ENCODE results near the gene DPH6. TPM values are rescaled to one million over a fixed set of nuclear protein-coding genes. Genes with fewer than 3 reads are reported as not detected.
A peak's percentile ranks its signal among the peaks of the same experiment; 100 is the strongest.

The DPH6 gene
- total and polyA plus RNA-seq, 2 experiments from 2014 or later = 11.3 to 14.4 TPM

DNA sequence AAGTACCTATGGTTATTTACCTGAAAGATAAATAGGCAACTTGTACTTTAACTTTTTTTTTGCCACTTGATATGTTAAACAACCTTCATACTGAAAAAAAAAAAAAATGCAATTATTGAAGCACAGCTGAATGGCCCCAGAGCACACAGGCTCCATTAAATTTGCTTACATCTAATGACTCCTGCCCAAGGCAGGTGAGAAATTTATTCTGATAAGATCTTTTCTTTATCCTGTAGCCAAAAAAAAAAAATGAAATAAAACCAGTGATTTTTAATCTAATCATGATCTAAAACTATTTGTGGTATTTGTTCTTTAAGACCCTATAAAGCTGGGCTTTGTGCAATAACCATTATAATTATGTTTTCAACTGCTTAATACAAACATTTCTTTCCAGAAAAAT is 115.7 kb downstream of the DPH6 start:
- Histone ChIP-seq H3K4me3 (no peak overlapping the region), H2AFZ (no peak overlapping the region), H3K9me2 (replicated peaks; ENCODE audit: insufficient read depth) (no peaks in the 10 kb centered on the region), H3K4me1 (ENCODE audit: insufficient read depth) (peaks cover 3% of the 10 kb centered on the region), H4K20me1 (ENCODE audit: insufficient read depth, poor library complexity, severe bottlenecking) (no peaks in the 10 kb centered on the region), H3K4me2 (no peak overlapping the region), H3K27ac (no peak overlapping the region), H3K79me2 (no peaks in the 10 kb centered on the region), H3K36me3 (replicated peaks; ENCODE audit: insufficient read depth, low read depth) (no peaks in the 10 kb centered on the region), H3K9me3 (ENCODE audit: low read depth) (no peaks in the 10 kb centered on the region), H3K27me3 (no peaks in the 10 kb centered on the region)
- no peak for DNase-seq (ENCODE audit: low spot score)
- TF ChIP-seq EZH2phosphoT487 (IDR thresholded peaks at IDR 0.05; ENCODE audit: low read depth, severe bottlenecking, unreplicated experiment) = no peak

- no peaks in the 10 kb centered on the region for H4K20me1 ChIP-seq (ENCODE audit: insufficient read depth, poor library complexity, severe bottlenecking)
- H3K9me2 ChIP-seq (replicated peaks; ENCODE audit: insufficient read depth) = no peaks in the 10 kb centered on the region
- no peak overlapping the region for H3K4me3 ChIP-seq
- H3K36me3 ChIP-seq (replicated peaks; ENCODE audit: insufficient read depth, low read depth) = no peaks in the 10 kb centered on the region
- H3K4me1 ChIP-seq (ENCODE audit: insufficient read depth) = peaks cover 3% of the 10 kb centered on the region
- H2AFZ ChIP-seq = no peak overlapping the region
- H3K9me3 ChIP-seq (ENCODE audit: low read depth) = peaks cover 10% of the 10 kb centered on the region
- TF ChIP-seq EZH2phosphoT487 (IDR thresholded peaks at IDR 0.05; ENCODE audit: low read depth, severe bottlenecking, unreplicated experiment) (no peak), EZH2 (IDR thresholded peaks at IDR 0.05; ENCODE audit: borderline replicate concordance) (no peak), CTCF (IDR thresholded peaks at IDR 0.05; ENCODE audit: poor library complexity) (no peak)
- no peak for DNase-seq (ENCODE audit: low spot score)
- H3K79me2 ChIP-seq = no peaks in the 10 kb centered on the region
- no peak overlapping the region for H3K4me2 ChIP-seq
- no peaks in the 10 kb centered on the region for H3K27me3 ChIP-seq
- no peak overlapping the region for H3K27ac ChIP-seq
Observed at GRCh38 chr15:35427496-35427895, 118.5 kb downstream of the DPH6 start.

GRCh38 chr15:35427091-35427490 is 118.9 kb downstream of the DPH6 start:
- DNase-seq (ENCODE audit: low spot score) = peak; percentile 4
- H3K4me1 ChIP-seq (ENCODE audit: insufficient read depth) = peaks cover 3% of the 10 kb centered on the region
- peaks cover 10% of the 10 kb centered on the region for H3K9me3 ChIP-seq (ENCODE audit: low read depth)
- H3K4me3 ChIP-seq = no peak overlapping the region
- no peak for TF ChIP-seq EZH2phosphoT487 (IDR thresholded peaks at IDR 0.05; ENCODE audit: low read depth, severe bottlenecking, unreplicated experiment)
- no peak for TF ChIP-seq EZH2 (IDR thresholded peaks at IDR 0.05; ENCODE audit: borderline replicate concordance)
- no peak for TF ChIP-seq CTCF (IDR thresholded peaks at IDR 0.05; ENCODE audit: poor library complexity)
- no peaks in the 10 kb centered on the region for H3K79me2 ChIP-seq
- H3K36me3 ChIP-seq (replicated peaks; ENCODE audit: insufficient read depth, low read depth) = no peaks in the 10 kb centered on the region
- no peaks in the 10 kb centered on the region for H3K9me2 ChIP-seq (replicated peaks; ENCODE audit: insufficient read depth)
- H3K27me3 ChIP-seq = no peaks in the 10 kb centered on the region
- H3K27ac ChIP-seq = no peak overlapping the region
- 80% methylated on average over 3 of the region's 3 CpGs for WGBS (ENCODE audit: low lambda C conversion rate, missing lambda C conversion rate)
- H4K20me1 ChIP-seq (ENCODE audit: insufficient read depth, poor library complexity, severe bottlenecking) = no peaks in the 10 kb centered on the region
- no peak overlapping the region for H2AFZ ChIP-seq
- no peak overlapping the region for H3K4me2 ChIP-seq

- DNase-seq (ENCODE audit: low spot score) = no peak
- no peak overlapping the region for H3K4me2 ChIP-seq
- H3K9me3 ChIP-seq (ENCODE audit: low read depth) = no peaks in the 10 kb centered on the region
- no peak overlapping the region for H3K27ac ChIP-seq
- no peaks in the 10 kb centered on the region for H4K20me1 ChIP-seq (ENCODE audit: insufficient read depth, poor library complexity, severe bottlenecking)
- no peak overlapping the region for H3K4me3 ChIP-seq
- no peaks in the 10 kb centered on the region for H3K4me1 ChIP-seq (ENCODE audit: insufficient read depth)
- no peaks in the 10 kb centered on the region for H3K9me2 ChIP-seq (replicated peaks; ENCODE audit: insufficient read depth)
- H3K79me2 ChIP-seq = no peaks in the 10 kb centered on the region
- H2AFZ ChIP-seq = no peak overlapping the region
- 41% methylated on average over 1 of the region's 1 CpG for WGBS (ENCODE audit: low lambda C conversion rate, missing lambda C conversion rate)
- no peak for TF ChIP-seq EZH2phosphoT487 (IDR thresholded peaks at IDR 0.05; ENCODE audit: low read depth, severe bottlenecking, unreplicated experiment)
- H3K36me3 ChIP-seq (replicated peaks; ENCODE audit: insufficient read depth, low read depth) = no peaks in the 10 kb centered on the region
- no peaks in the 10 kb centered on the region for H3K27me3 ChIP-seq
Observed at GRCh38 chr15:35410775-35411174, 135.2 kb downstream of the DPH6 start.
